Brain pericyte (primary cell): ENCODE data around the gene ZC3H18.

Source experiments
- DNase-seq: peaks from one replicate; pipeline ENCODE4 v3.0.0-alpha.2; 2012; ENCODE audit warnings: low read depth, low spot score

Gene ZC3H18

GRCh38 chr16:88622866-88623265 is 52.7 kb downstream of the ZC3H18 start:
- DNase-seq: no peak

GRCh38 chr16:88623858-88624257 is 53.7 kb downstream of the ZC3H18 start:
- no peak for DNase-seq

GRCh38 chr16:88624481-88624880 is 54.3 kb downstream of the ZC3H18 start:
- no peak for DNase-seq

GRCh38 chr16:88624977-88625576 is 54.9 kb downstream of the ZC3H18 start:
- DNase-seq: no peak

GRCh38 chr16:88626646-88627045 is 56.4 kb downstream of the ZC3H18 start:
- DNase-seq: no peak

- DNase-seq: no peak
Measured at GRCh38 chr16:88627531-88628411, 57.6 kb downstream of the ZC3H18 start.

GRCh38 chr16:88628512-88628974 is 58.3 kb downstream of the ZC3H18 start:
- DNase-seq: no peak

- no peak for DNase-seq
Measured at GRCh38 chr16:88629835-88630234, 59.6 kb downstream of the ZC3H18 start.

- DNase-seq: no peak
Measured at GRCh38 chr16:88630433-88630832, 60.2 kb downstream of the ZC3H18 start.

- DNase-seq: no peak
Measured at GRCh38 chr16:88630941-88631340, 60.7 kb downstream of the ZC3H18 start.

- DNase-seq: no peak
Measured at GRCh38 chr16:88631384-88631783, 61.2 kb downstream of the ZC3H18 start.

- DNase-seq: no peak
Measured at GRCh38 chr16:88631920-88632586, 61.9 kb downstream of the ZC3H18 start.

- no peak for DNase-seq
Measured at GRCh38 chr16:88632587-88632930, 62.4 kb downstream of the ZC3H18 start.

- DNase-seq: no peak
Measured at GRCh38 chr16:88633684-88634140, 63.5 kb downstream of the ZC3H18 start.

GRCh38 chr16:88634141-88634993 is 64.2 kb downstream of the ZC3H18 start:
- DNase-seq: no peak

- DNase-seq: no peak
Measured at GRCh38 chr16:88634994-88635670, 64.9 kb downstream of the ZC3H18 start.

GRCh38 chr16:88635671-88636319 is 65.6 kb downstream of the ZC3H18 start:
- DNase-seq: no peak

GRCh38 chr16:88636488-88637265 is 66.5 kb downstream of the ZC3H18 start:
- DNase-seq: no peak

GRCh38 chr16:88638323-88639230 is 68.4 kb downstream of the ZC3H18 start, which contains the start of gene IL17C:
IL17C (plus strand) TSS chr16:88638572; CDS start chr16:88638642, 70 bp downstream.
- DNase-seq: no peak
